ENCODE results near the gene GPR32. TPM values are rescaled to one million over a fixed set of nuclear protein-coding genes. Genes with fewer than 3 reads are reported as not detected.

GPR32 gene
- total RNA-seq, 4 donors from 2014 or later, result not detected

DNA sequence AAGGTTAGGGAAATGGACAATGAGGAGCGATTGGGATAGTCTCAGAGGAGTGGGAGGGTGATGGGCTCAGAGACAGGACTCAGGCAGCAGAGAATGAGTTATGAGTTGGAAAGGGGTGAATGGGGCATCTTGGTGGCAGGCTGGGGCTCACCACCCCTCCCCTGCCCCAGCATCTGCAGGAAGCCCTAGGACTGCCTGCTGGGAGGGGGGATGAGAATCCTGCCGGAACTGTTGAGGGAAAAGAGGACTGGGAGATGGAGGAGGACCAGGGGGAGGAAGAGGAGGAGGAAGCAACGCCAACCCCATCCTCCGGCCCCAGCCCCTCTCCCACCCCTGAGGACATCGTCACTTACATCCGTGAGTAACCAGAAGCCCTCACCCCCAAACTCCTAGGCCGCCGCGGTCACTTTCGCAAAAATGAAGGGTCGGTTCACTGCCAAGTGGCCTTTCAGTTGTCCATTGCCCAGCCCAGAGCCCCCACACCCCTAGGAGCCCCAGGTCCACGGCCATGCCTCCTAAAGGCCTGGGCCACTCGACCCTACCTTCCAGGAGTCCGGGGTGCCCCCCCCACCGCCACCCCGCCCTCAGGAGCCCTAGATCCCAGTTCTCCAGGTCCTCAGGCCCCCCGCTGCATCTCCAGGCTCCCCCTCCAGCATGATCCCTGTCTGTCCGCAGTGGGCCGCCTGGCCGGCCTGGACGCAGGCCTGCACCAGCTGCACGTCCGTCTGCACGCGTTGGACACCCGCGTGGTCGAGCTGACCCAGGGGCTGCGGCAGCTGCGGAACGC, 46.3 kb upstream of the GPR32 start:
- intact Hi-C loops (cut with DNase I), result loop anchor here (5.0 kb wide), 1 partner anchor 383 kb away; the partner anchor contains the start of gene CTU1
- 8 to 10% methylated on average over 10 to 18 of the region's 31 CpGs for WGBS, 2 donors
- H3K27ac ChIP-seq, result peak overlapping the region in 1 of 3 donors; percentile 34

DNA sequence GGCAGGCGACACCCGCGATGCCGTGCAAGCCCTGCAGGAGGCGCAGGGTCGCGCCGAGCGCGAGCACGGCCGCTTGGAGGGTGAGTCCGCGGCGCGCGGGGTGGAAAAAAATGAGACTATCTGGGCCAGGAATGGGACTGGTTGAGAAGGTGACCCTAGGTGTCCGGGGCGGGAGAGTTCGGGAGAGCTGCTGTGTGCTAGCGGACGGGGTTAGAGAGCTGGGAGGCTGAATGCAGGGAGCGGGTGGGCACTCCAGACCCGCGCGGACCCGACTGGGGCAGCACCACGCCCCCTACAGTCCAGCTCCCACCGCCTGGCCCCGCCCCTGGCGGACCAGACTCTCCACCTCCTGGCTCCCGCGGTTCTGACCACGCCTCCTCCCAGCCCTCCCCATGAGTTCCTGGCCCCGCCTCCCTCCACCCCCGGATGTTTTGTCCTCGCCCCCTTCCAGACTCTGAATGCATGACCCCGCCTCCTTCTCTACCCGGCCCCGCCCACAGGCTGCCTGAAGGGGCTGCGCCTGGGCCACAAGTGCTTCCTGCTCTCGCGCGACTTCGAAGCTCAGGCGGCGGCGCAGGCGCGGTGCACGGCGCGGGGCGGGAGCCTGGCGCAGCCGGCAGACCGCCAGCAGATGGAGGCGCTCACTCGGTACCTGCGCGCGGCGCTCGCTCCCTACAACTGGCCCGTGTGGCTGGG, 45.6 kb upstream of the GPR32 start:
- TF ChIP-seq, protein P1, sequence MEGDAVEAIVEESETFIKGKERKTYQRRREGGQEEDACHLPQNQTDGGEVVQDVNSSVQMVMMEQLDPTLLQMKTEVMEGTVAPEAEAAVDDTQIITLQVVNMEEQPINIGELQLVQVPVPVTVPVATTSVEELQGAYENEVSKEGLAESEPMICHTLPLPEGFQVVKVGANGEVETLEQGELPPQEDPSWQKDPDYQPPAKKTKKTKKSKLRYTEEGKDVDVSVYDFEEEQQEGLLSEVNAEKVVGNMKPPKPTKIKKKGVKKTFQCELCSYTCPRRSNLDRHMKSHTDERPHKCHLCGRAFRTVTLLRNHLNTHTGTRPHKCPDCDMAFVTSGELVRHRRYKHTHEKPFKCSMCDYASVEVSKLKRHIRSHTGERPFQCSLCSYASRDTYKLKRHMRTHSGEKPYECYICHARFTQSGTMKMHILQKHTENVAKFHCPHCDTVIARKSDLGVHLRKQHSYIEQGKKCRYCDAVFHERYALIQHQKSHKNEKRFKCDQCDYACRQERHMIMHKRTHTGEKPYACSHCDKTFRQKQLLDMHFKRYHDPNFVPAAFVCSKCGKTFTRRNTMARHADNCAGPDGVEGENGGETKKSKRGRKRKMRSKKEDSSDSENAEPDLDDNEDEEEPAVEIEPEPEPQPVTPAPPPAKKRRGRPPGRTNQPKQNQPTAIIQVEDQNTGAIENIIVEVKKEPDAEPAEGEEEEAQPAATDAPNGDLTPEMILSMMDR (IDR thresholded peaks at IDR 0.05), result peak; percentile 58 to 86 (median 72)
- peak; percentile 37 to 90 for TF ChIP-seq POLR2A (IDR thresholded peaks at IDR 0.05)
- H3K27me3 ChIP-seq, result no peaks in the 10 kb centered on the region

More for the DNA sequence above, 46.3 kb upstream of the GPR32 start:
- TF ChIP-seq POLR2A (IDR thresholded peaks at IDR 0.05), result no peak
- TF ChIP-seq, protein P1 (IDR thresholded peaks at IDR 0.05), result no peak
- Histone ChIP-seq H3K27me3 (no peaks in the 10 kb centered on the region), H3K36me3 (no peaks in the 10 kb centered on the region), H3K4me1 (peaks cover 25 to 26% of the 10 kb centered on the region in 2 donors), H3K4me3 (replicated peaks in 1 of 3) (peak overlapping the region in 2 of 3 donors; percentile 13 to 55), H3K9me3 (no peaks in the 10 kb centered on the region)
- no peak for DNase-seq

DNA sequence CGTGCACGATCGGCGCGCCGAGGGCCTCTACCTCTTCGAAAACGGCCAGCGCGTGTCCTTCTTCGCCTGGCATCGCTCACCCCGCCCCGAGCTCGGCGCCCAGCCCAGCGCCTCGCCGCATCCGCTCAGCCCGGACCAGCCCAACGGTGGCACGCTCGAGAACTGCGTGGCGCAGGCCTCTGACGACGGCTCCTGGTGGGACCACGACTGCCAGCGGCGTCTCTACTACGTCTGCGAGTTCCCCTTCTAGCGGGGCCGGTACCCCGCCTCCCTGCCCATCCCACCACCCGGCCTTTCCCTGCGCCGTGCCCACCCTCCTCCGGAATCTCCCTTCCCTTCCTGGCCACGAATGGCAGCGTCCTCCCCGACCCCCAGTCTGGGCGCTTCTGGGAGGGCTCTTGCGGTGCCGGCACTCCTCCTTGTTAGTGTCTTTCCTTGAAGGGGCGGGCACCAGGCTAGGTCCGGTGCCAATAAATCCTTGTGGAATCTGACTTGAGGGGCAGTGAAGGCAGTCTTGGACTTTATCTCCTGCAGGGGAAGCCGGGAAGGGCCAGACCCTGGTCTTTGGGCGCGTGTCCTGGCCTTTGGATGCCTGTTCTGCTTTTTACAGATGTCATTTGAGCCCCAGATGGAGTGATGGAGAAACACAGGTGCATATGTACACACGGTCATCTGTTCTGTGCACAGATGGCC, 44.9 kb upstream of the GPR32 start:
- Histone ChIP-seq H3K36me3 (no peaks in the 10 kb centered on the region), H3K4me1 (peaks cover 19 to 21% of the 10 kb centered on the region in 2 donors), H3K27me3 (no peaks in the 10 kb centered on the region), H3K4me3 (replicated peaks in 1 of 3) (peak overlapping the region; percentile 8 to 83 (median 55)), H3K9me3 (no peaks in the 10 kb centered on the region), H3K27ac (peak overlapping the region in 2 of 3 donors; percentile 66 to 72)
- no peak for TF ChIP-seq POLR2A (IDR thresholded peaks at IDR 0.05)
- TF ChIP-seq, protein P1 (IDR thresholded peaks at IDR 0.05), result no peak
- intact Hi-C loops (cut with DNase I), result no loop called here
- no peak for DNase-seq
- 12 to 15% methylated on average over 4 to 5 of the region's 52 CpGs for WGBS, 2 donors

More for the DNA sequence above, 45.6 kb upstream of the GPR32 start:
- H3K4me1 ChIP-seq, result peaks cover 19 to 21% of the 10 kb centered on the region in 2 donors
- H3K36me3 ChIP-seq, result no peaks in the 10 kb centered on the region
- intact Hi-C loops (cut with DNase I), result loop anchor here (5.0 kb wide), 1 partner anchor 383 kb away; the partner anchor contains the start of gene CTU1
- peak; percentile 99 for DNase-seq
- WGBS, 2 donors, result 0 to 3% methylated on average over 6 to 27 of the region's 65 CpGs
- H3K27ac ChIP-seq, result peak overlapping the region in 2 of 3 donors; percentile 66 to 72
- H3K4me3 ChIP-seq (replicated peaks in 1 of 3), result peak overlapping the region; percentile 13 to 83 (median 55)
- H3K9me3 ChIP-seq, result no peaks in the 10 kb centered on the region

DNA sequence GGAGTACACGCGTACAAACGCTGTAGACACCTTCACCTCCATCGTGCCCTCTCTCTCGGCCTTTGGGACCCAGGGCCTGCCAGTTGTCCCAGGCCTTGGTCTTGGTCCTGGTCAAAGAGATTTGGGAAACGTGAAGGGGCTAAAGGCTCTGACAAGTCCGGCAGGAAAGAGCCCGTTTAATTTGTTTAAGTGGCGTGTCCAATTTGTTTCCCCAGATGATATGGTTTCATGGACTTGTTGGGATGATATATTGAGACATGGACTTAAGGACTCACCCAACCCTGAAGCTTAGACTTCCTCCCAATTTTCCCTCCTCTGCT, 44.4 kb upstream of the GPR32 start:
- no peak overlapping the region for H3K27ac ChIP-seq
- intact Hi-C loops (cut with DNase I), result no loop called here

More for the DNA sequence above, 44.4 kb upstream of the GPR32 start:
- TF ChIP-seq, protein P1 (IDR thresholded peaks at IDR 0.05), result no peak
- Histone ChIP-seq H3K4me3 (replicated peaks in 1 of 3) (peak overlapping the region in 1 of 3 donors; percentile 55), H3K4me1 (peaks cover 19 to 21% of the 10 kb centered on the region in 2 donors), H3K27me3 (no peaks in the 10 kb centered on the region), H3K9me3 (no peaks in the 10 kb centered on the region), H3K36me3 (no peaks in the 10 kb centered on the region)
- DNase-seq, result no peak
- 65 to 79% methylated on average over 9 of the region's 9 CpGs for WGBS, 2 donors

Measured in thyroid gland (tissue), 4 donors.